HS-27A (cell line): ENCODE results near the gene MAN1C1.
"Not testable (repeated sequence)": the region's sequence is repeated elsewhere in the genome, so short reads cannot be mapped to it uniquely, and the experiment has no call there.

Experiments
- DNase-seq: peaks from one replicate; pipeline ENCODE4 v3.0.0-alpha.2; 2012; ENCODE audit warnings: low read depth, missing footprints

Gene MAN1C1

GRCh38 chr1:25680701-25681100 lies 64.1 kb downstream of the MAN1C1 start:
- DNase-seq = no peak

DNA sequence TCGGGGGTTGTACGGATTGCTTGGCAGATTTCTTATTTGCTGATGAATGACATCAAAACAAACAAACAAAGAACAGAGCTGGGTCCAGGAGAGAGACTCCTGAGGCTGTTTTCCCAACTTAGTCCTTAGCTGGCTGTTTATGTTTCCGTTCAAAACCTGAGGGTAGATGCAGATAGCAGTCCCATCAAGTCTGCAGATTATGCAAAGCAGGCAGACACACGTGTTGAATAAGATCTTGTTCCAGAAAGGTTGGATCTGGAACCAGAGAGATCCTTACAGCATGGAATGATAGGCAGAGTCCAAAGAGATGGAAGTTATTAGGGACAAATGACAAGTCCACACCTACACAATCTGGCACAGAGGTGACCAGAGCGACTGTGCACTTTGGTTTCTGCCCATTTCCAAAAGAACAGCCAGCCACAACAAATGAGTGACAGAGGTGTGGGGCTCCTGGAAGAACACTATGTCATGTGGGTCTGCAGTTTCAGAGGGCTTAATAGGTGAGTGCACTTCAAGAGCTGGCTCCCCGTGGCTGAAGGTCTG lies 65.5 kb downstream of the MAN1C1 start:
- no peak for DNase-seq

DNA sequence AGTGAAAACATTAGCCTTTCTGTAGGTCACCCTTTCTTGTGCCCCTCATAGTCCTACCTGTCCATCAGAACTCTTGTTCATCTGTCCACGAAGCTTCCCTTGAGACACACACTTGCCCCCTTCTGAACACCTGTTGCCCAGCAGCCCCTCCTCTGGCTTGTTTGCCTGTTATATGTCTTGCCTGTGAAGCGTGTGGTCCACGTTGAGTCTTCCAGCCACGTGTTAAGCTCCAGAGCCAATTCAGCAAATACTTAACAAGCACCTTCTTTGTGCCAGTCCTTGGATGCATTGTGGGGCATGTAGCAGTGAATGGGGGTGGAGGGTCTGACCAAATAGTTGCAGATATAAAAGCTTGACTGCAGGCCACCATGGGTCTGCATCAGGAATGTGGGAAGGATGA lies 66.6 kb downstream of the MAN1C1 start:
- no peak for DNase-seq

GRCh38 chr1:25683731-25684130 lies 67.1 kb downstream of the MAN1C1 start:
- no peak for DNase-seq

- no peak for DNase-seq
These were observed 67.8 kb downstream of the MAN1C1 start for GRCh38 chr1:25684216-25684965.

DNA sequence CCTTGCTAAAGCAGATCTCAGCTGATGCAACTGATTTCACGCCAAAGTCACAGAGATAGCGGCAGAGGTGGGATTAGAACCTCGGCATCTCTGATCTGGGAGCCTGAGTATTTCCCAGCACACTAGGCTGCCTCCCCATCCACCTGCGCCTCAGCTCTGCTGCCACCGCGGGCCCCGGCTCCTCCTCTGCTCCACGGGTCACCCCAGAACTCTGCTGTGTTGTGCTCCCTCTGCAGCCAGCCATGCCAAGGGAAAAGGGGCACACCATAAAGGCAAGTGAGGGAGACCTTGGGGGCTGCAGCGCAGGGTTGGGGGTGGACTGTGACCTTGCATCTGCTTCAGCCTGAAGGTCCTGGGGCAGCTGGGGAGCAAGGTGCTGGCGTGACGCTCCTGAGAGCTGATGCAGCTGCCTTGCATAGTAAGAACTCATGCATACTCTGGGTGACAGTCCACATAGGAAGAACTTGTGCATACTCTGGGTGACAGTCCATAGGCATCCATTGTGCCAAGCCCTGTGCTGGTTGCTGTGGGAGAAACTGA lies 68.7 kb downstream of the MAN1C1 start:
- DNase-seq = no peak

DNA sequence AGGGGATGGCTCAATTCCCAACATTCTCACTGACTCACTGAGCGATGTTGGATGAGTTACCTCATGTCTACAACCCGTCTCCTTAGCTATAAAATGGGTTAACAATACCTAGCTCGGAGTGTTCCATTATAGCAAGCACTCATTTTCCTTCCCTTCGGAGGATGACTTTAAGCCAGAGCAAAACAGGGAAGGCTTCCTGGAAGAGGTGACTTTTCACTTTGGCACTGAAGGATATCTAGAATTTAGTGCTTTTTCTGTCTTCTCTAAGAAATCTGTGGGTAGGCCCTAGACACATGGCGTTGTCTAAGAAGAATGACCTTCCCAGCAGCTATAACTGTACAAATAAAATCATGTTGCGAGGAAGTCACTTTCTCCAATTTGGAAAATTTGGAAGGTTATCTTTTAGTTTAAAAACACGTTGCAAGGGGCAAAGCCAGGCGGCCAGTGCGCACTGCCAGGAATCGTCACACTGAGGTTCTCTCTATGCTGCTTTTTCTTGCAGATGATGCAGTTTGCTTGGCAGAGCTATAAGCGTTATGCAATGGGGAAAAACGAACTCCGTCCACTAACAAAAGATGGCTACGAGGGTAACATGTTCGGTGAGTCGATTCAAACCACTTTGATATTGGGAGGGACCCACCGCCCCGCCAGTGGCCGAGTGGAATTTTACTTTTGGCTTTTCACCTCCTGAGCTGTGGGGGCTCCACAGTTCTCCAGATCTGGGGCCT lies 69.5 kb downstream of the MAN1C1 start:
- no peak for DNase-seq

DNA sequence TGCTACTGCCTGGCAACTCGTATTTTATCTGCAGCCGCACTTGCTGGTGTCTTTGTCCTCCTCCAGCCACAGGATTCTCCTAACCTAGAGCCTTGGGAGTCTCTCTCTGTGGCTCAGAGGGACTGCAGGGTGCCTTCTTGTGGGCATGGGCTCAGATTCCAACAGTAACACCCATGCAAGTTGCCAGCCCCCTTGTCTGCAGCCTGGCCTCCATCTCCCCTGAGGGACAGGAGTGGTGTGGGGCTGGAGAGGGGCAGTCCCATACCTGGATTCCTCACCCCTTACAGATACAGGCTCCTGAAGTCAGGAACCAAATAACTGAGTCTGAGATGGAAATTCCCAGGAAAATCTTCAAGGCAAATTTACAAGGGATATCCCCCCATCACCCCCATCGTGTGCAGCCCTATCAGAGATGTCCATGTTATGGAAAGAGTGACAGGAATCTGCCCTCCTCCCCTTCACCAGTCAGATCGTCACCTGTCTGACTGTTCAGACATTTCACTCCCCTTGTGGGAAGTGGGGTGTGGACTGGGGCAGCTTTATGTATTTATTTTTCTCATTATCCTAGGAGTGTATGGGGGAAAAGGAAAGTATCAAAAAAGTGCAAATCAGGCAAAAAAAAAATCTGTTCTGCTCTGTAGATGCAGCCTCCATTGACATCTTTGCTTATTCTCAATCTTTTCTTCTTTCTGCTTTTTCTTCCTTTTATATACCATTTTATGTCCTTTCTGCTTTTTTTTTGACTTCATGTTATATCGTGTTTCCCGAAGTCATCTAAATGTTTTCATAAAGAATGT lies 70.8 kb downstream of the MAN1C1 start:
- DNase-seq = no peak

DNA sequence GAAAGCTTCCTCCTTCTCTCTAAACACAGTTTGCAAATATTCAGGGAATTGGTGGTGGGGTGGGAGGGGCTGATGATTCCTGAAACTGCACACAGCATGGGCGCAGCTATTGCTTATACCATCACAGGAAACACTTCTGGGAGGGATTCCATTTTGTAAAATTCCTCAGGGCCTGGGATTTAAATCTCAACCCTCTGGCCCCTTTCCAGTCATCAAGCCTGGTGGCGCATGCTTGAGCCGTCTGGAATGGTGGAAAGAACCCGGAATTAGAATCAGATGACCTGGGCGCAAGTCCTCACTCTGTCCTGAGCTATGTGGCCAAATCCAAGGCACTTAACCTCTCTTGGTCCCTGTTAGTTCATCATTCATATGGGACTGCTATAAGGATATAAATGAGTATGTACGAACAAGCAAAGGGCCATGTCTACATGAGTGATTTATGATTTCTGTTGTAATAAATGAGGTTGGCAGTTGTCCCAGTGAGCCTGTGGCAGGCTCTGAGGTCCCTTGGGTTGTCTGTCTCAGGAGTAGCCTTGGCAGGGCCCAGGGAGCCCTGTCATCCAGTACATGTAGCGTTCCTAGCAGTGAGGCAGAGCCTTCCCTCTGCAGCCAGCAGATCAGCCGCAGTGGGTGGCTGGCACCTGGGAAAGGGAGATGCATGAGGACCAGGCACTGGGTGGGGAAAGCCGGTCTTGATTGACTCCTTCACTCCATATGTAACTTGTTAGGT lies 72.0 kb downstream of the MAN1C1 start:
- DNase-seq = no peak

- no peak for DNase-seq
These were observed 73.2 kb downstream of the MAN1C1 start for GRCh38 chr1:25689686-25690381.

DNA sequence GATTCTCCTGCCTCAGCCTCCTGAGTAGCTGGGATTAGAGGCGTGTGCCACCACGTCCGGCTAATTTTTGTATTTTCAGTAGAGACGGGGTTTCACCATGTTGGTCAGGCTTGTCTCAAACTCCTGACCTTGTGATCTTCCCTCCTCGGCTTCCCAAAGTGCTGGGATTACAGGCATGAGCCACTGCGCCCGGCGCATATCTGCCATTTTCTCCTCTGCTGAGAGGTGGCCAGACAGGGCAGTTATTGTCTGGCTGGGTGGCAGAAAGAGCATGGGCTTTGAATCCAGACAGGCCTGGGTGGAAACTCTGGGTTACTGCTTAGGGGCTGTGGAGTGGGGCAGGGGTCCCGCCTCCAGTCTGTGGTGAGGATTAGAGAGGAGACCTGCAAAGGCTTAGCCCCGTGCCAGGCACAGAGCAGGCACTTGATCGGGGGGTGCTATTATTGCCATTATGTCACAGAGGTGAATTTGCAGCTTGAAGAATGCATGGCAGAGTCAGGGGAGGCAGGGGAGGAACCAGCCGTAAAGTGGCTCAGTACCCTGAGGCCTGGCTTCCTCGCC lies 73.9 kb downstream of the MAN1C1 start:
- DNase-seq = no peak

DNA sequence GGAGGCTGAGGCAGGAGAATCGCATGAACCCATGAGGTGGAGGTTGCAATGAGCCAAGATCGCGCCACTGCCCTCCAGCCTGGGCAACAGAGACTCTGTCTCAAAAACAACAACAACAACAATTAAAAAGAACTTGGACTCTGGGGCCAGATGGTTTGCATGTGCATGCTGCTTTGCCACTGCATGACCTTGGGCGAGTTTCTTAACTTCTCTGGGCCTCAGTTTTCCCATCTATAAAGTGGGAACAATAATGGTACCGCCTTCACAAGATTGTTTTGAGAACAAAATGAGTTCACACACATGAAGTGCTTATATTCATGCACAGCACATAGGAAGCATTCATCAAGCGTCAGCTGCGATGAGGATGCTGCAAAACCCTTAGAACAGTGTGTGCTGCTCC lies 74.6 kb downstream of the MAN1C1 start:
- no peak for DNase-seq

DNA sequence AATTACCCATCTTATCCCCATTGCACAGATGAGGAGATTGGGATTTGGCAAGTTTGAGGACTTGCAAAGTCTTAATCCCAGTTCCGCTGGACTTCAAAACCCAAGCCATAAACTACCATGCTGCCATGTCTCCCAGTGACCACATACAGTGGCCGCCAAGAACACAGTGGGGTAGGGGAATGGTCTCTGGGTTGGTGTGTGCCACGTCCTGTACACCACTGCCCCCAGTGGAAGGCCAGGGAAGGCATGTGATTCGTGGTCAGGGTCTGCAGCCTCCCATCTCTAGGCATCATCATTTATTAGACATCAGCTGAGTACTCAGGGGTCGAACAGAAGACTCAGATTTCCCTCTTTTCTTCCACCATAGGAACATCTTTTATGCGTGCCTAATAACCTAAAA lies 76.0 kb downstream of the MAN1C1 start:
- no peak for DNase-seq

DNA sequence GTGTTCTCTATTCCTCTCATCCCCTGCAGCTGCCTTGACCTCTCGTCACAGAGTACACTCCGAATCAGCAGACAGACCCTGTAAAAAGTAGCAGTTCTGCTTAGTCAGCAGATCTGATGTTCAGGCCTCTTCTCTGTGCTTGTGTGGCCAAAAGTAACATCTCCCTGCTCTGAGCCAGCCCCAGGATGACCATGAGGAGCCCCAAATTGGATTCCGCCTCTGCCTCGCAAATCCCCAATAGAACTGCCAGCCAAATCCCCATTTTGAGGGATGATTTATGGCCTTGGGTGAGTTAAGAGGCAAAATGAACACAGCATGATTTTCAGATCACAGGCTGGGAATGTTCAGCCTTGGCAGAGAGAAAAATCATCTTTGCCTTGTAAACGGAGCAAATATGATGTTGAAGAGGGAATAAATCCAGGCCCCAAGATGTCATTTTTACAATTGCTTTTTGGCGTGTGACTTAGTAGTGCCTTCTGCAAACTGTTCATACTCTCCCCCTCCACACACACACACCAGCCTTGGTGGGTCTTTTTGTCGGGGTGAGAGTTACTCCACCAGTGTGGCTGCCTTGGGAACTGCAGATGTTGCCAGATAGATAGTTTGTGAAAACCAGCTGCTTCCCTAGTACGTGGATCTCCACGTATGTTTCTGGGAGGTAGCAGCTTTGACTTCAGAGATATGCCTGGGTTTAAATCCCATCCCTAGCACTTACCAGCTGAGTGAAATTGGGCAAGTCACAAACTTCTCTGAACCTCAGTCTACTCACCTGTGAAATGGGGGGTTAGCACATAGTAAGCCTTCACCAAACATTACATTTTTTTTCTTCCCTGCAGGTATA lies 77.8 kb downstream of the MAN1C1 start:
- DNase-seq = no peak

DNA sequence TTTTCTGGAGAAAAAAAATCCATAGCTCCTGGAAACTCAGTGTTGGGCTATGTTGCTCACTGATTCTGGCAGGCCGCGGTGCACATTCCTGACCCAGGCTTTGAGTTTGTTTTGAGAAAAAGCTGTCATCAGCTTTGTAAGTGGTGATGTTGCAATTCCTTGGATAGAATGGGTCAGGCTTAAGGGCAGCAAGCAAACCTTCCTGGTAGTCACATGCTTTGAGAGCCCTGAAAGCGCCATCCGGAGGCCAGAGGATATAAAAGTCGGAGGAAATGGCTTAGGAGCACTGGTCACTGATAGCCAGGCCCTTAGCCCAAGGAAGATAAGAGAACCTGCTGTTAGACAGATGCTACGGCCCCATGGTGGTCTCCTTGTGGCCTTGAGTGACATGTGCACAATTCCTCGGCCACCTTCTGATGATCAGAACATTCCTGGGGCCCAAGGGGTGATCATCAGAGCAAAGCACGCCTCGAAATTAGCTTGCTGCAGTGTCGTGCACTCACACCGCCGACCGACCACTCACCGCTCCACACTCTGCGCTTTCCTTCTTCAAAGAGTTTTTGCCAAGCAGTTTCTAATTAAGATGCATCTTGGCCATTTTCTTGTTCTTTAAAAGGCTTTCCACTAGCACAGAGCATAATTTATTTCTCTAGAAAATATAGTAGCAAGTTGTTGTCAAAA lies 78.6 kb downstream of the MAN1C1 start:
- DNase-seq = peak; percentile 39

- DNase-seq = no peak
These were observed 79.2 kb downstream of the MAN1C1 start for GRCh38 chr1:25695771-25696311.

- not testable (repeated sequence) for DNase-seq
These were observed 80.1 kb downstream of the MAN1C1 start for GRCh38 chr1:25696643-25697042.

DNA sequence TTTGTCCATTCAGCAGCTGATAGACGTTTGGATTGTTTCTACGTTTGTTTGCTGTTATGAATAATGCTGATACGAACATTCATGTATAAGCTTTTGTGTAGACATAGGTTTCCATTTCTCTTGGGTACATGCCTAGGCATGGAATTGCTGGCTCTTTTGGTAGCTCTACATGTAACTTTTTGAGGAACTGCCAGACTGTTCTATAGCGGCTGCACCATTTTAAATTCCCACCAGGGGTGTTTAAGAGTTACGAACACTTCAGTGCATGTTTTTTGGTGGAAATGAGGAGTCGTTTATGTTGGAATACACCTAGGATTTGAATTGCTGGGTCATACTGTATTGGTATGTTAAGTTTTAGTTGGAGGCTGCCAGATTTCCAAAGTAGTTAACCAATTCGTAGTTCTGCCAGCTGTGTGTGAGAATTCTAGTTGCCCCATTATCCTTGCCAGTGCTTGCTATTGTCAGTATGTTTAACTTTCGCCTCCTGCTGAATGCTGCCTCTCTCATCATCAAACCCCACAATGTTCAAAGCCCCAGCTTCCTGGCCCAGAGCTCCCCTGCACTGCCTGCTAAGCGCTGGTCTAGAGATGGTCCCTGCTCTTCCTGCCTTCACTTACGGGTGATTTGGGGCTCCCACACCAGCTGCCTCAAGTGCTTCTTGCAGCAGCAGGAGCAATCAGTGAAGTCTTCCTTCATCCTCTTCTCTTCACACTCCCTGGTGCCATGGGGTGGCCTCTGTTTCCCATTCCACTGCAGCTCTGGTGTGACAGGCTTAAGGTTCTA lies 81.0 kb downstream of the MAN1C1 start:
- no peak for DNase-seq
